H9 (cell line): Measurements from ENCODE around the gene CLMP. TPM values are rescaled to one million over a fixed set of nuclear protein-coding genes. Genes with fewer than 3 reads are reported as not detected.

Experiments used
- DNase-seq: peaks from one replicate; pipeline ENCODE4 v3.0.0-alpha.2; 2017
- H2AFZ ChIP-seq: one replicate; pipeline ENCODE4 v1.6.1; 2013; ENCODE audit warnings: mild to moderate bottlenecking, low read length, control low read depth, moderate library complexity
- H2AK5ac ChIP-seq: 2 replicates; pipeline ENCODE4 v1.6.1; 2013; ENCODE audit warnings: low read length, control low read depth, mixed read lengths; ENCODE audit not compliant: insufficient read length
- H2BK120ac ChIP-seq: one replicate; pipeline ENCODE4 v1.6.1; 2013; ENCODE audit warnings: low read depth, mild to moderate bottlenecking, low read length, control low read depth, inconsistent platforms; ENCODE audit not compliant: poor library complexity, severe bottlenecking
- H2BK12ac ChIP-seq: 2 replicates; pipeline ENCODE4 v1.6.1; 2013; ENCODE audit warnings: low read length, control low read depth, mixed read lengths, low read depth; ENCODE audit not compliant: insufficient read length
- H2BK15ac ChIP-seq: 2 replicates; pipeline ENCODE4 v1.6.1; 2013; ENCODE audit warnings: low read depth, low read length, control low read depth
- H2BK20ac ChIP-seq: one replicate; pipeline ENCODE4 v1.6.1; 2013; ENCODE audit warnings: low read depth, mild to moderate bottlenecking, low read length, control low read depth, inconsistent platforms; ENCODE audit not compliant: poor library complexity, severe bottlenecking
- H2BK5ac ChIP-seq: 2 replicates; pipeline ENCODE4 v1.6.1; 2013; ENCODE audit warnings: low read length, control low read depth, mixed read lengths; ENCODE audit not compliant: insufficient read length
- H3K14ac ChIP-seq: 2 replicates; pipeline ENCODE4 v1.6.1; 2013; ENCODE audit warnings: low read length, control low read depth; ENCODE audit not compliant: insufficient read depth
- H3K18ac ChIP-seq: 2 replicates; pipeline ENCODE4 v1.6.1; 2013; ENCODE audit warnings: low read depth, mild to moderate bottlenecking, mixed read lengths, low read length, control low read depth; ENCODE audit not compliant: insufficient read length
- H3K23ac ChIP-seq: 2 replicates; pipeline ENCODE4 v1.6.1; 2013; ENCODE audit warnings: low read length, control low read depth, mixed read lengths, low read depth; ENCODE audit not compliant: insufficient read length
- H3K23me2 ChIP-seq: 2 replicates; pipeline ENCODE4 v1.6.1; 2013; ENCODE audit warnings: low read depth, mild to moderate bottlenecking, mixed read lengths, low read length, control low read depth; ENCODE audit not compliant: insufficient read length, poor library complexity, severe bottlenecking
- H3K27ac ChIP-seq: 2 replicates; pipeline ENCODE4 v1.5.1; 2013; ENCODE audit warnings: low read length, control low read depth, mixed read lengths, low read depth; ENCODE audit not compliant: insufficient read length
- H3K27me3 ChIP-seq: 2 replicates; pipeline ENCODE4 v1.6.1; 2013; ENCODE audit warnings: low read length, control low read depth, inconsistent platforms; ENCODE audit not compliant: insufficient read depth
- H3K4ac ChIP-seq: 2 replicates; pipeline ENCODE4 v1.6.1; 2013; ENCODE audit warnings: low read depth, mild to moderate bottlenecking, control low read depth, inconsistent platforms, low read length, moderate library complexity
- H3K4me1 ChIP-seq: 2 replicates; pipeline ENCODE4 v1.6.1; 2013; ENCODE audit warnings: low read length, control low read depth, inconsistent platforms; ENCODE audit not compliant: insufficient read depth
- H3K4me2 ChIP-seq: 2 replicates; pipeline ENCODE4 v1.6.1; 2013; ENCODE audit warnings: low read length, control low read depth, mixed read lengths; ENCODE audit not compliant: insufficient read length, insufficient read depth
- H3K56ac ChIP-seq: 2 replicates; pipeline ENCODE4 v1.6.1; 2013; ENCODE audit warnings: low read depth, mild to moderate bottlenecking, mixed read lengths, low read length, control low read depth; ENCODE audit not compliant: insufficient read length
- H3K79me1 ChIP-seq: 2 replicates; pipeline ENCODE4 v1.6.1; 2013; ENCODE audit warnings: low read depth, mild to moderate bottlenecking, moderate library complexity, low read length, control low read depth, inconsistent platforms; ENCODE audit not compliant: insufficient read depth, poor library complexity, severe bottlenecking
- H3K79me2 ChIP-seq: 2 replicates; pipeline ENCODE4 v1.6.1; 2013; ENCODE audit warnings: low read length, control low read depth, inconsistent platforms; ENCODE audit not compliant: insufficient read depth
- H3K9ac ChIP-seq: 2 replicates; pipeline ENCODE4 v1.6.1; 2013; ENCODE audit warnings: low read length, control low read depth, mixed read lengths; ENCODE audit not compliant: insufficient read length; ENCODE audit errors: extremely low read depth
- H3K9me3 ChIP-seq: one replicate; pipeline ENCODE4 v1.6.1; 2013; ENCODE audit warnings: low read depth, low read length, inconsistent platforms; ENCODE audit not compliant: control insufficient read depth
- H3T11ph ChIP-seq: one replicate; pipeline ENCODE4 v1.6.1; 2013; ENCODE audit warnings: mild to moderate bottlenecking, low read length, control low read depth, inconsistent platforms
- H4K20me1 ChIP-seq: one replicate; pipeline ENCODE4 v1.6.1; 2013; ENCODE audit not compliant: control insufficient read depth, insufficient read length, insufficient read depth
- H4K5ac ChIP-seq: 2 replicates; pipeline ENCODE4 v1.6.1; 2013; ENCODE audit warnings: low read depth, mild to moderate bottlenecking, mixed read lengths, low read length, control low read depth; ENCODE audit not compliant: insufficient read length
- H4K8ac ChIP-seq: replicated peaks from 2 replicates; pipeline ENCODE4 v1.6.1; 2013; ENCODE audit warnings: low read length, control low read depth, mixed read lengths, low read depth; ENCODE audit not compliant: insufficient read length
- H4K91ac ChIP-seq: 2 replicates; pipeline ENCODE4 v1.6.1; 2013; ENCODE audit warnings: low read depth, mild to moderate bottlenecking, moderate library complexity, mixed read lengths, low read length, control low read depth; ENCODE audit not compliant: insufficient read length
- H3K27ac Mint-ChIP-seq, 3 experiments: 2 replicates in 2 of 3; 3 replicates in 1 of 3; pipeline ENCODE4 v1.8.0; 2020 to 2021; ENCODE audit warnings: mixed read lengths in 3 of 3, mild to moderate bottlenecking in 1 of 3, moderate library complexity in 1 of 3
- H3K27me3 Mint-ChIP-seq: 2 replicates; pipeline ENCODE4 v1.8.0; 2021; ENCODE audit warnings: low read depth, mild to moderate bottlenecking, moderate library complexity, mixed read lengths
- H3K36me3 Mint-ChIP-seq, 3 experiments: 2 replicates in 2 of 3; 3 replicates in 1 of 3; pipeline ENCODE4 v1.8.0; 2020 to 2021; ENCODE audit warnings: low read depth in 3 of 3, mixed read lengths in 3 of 3; ENCODE audit not compliant: insufficient read depth in 1 of 3
- H3K4me1 Mint-ChIP-seq, 2 experiments: 2 replicates each; pipeline ENCODE4 v1.8.0; 2020; ENCODE audit warnings: mixed read lengths in 2 of 2
- H3K4me3 Mint-ChIP-seq, 2 experiments: 2 replicates in 1 of 2; 3 replicates in 1 of 2; pipeline ENCODE4 v1.8.0; 2020 to 2021; ENCODE audit warnings: mild to moderate bottlenecking in 2 of 2, mixed read lengths in 2 of 2, moderate library complexity in 1 of 2
- H3K9me3 Mint-ChIP-seq, 2 experiments: 2 replicates in 1 of 2; 3 replicates in 1 of 2; pipeline ENCODE4 v1.8.0; 2020; ENCODE audit warnings: mild to moderate bottlenecking in 2 of 2, mixed read lengths in 2 of 2, moderate library complexity in 1 of 2
- CTCF ChIP-seq: fragments of 200-600 bp; sonication (generic); conservative IDR thresholded peaks from 3 replicates; pipeline ENCODE4 v1.8.0; 2021; ENCODE audit warnings: antibody characterized with exemption, mild to moderate bottlenecking
- WGBS: extraction: QIAGEN DNeasy Blood & Tissue Kit; methylation state at CpG from one replicate; pipeline ENCODE4 v1.1.7; 2013; ENCODE audit warnings: missing lambda C conversion rate, low lambda C conversion rate, mixed read lengths; ENCODE audit not compliant: insufficient read length; ENCODE audit errors: extremely low coverage; 5-methylcytosine and 5-hydroxymethylcytosine counted together
- total RNA-seq: library from RNA; stranded (reverse); gene quantifications from 2 replicates; pipeline ENCODE4 v1.2.1, GENCODE V29; 2021

The CLMP gene
- total RNA-seq, 1 experiment from 2014 or later = 13.8 TPM

- peaks cover 14% of the 10 kb centered on the region; the same call in 1 of the 2 replicates for H3K4me1 ChIP-seq
- WGBS = no CpG with 5 or more reads among the region's 7 CpGs
- H3K27ac Mint-ChIP-seq = no peak overlapping the region
Measured at GRCh38 chr11:123164732-123165450, 30.2 kb downstream of the CLMP start.

More at GRCh38 chr11:123164732-123165450, 30.2 kb downstream of the CLMP start:
- H3K9me3 Mint-ChIP-seq = no peaks in the 10 kb centered on the region
- Histone ChIP-seq H2BK12ac (no peak overlapping the region), H3T11ph (no peak overlapping the region), H3K9me3 (no peaks in the 10 kb centered on the region), H4K91ac (no peak overlapping the region), H3K79me1 (no peaks in the 10 kb centered on the region), H2BK5ac (no peak overlapping the region), H3K18ac (no peak overlapping the region), H3K79me2 (no peaks in the 10 kb centered on the region), H3K4ac (no peak overlapping the region), H3K4me2 (no peak overlapping the region), H2BK120ac (no peak overlapping the region), H4K8ac (no peak overlapping the region), H3K14ac (no peak overlapping the region), H4K20me1 (no peaks in the 10 kb centered on the region), H2AFZ (no peak overlapping the region), H3K23ac (no peak overlapping the region), H3K27me3 (no peaks in the 10 kb centered on the region), H3K27ac (no peak overlapping the region), H2AK5ac (no peak overlapping the region), H2BK20ac (no peak overlapping the region), H2BK15ac (no peak overlapping the region), H3K23me2 (no peaks in the 10 kb centered on the region), H4K5ac (no peak overlapping the region), H3K9ac (no peak overlapping the region), H3K56ac (no peak overlapping the region)
- H3K4me3 Mint-ChIP-seq = no peak overlapping the region
- no peak for DNase-seq
- H3K27me3 Mint-ChIP-seq = no peaks in the 10 kb centered on the region; the same call in 1 of the 2 replicates
- H3K36me3 Mint-ChIP-seq = peaks cover 0 to 3% (median 0%) of the 10 kb centered on the region in 3 experiments; a peak in 2 of 7 replicates
- peaks cover 23 to 29% of the 10 kb centered on the region in 2 experiments for H3K4me1 Mint-ChIP-seq
- TF ChIP-seq CTCF = no peak
